IPS-11a (cell line): ENCODE data around the gene MBOAT1.
"Not testable (repeated sequence)": the region's sequence is repeated elsewhere in the genome, so short reads cannot be mapped to it uniquely, and the experiment has no call there.

ENCODE experiments used
- H3K4me3 ChIP-seq: one replicate; pipeline ENCODE4 v1.5.1; 2013; ENCODE audit warnings: low read depth, low read length, control low read depth

The MBOAT1 gene

DNA sequence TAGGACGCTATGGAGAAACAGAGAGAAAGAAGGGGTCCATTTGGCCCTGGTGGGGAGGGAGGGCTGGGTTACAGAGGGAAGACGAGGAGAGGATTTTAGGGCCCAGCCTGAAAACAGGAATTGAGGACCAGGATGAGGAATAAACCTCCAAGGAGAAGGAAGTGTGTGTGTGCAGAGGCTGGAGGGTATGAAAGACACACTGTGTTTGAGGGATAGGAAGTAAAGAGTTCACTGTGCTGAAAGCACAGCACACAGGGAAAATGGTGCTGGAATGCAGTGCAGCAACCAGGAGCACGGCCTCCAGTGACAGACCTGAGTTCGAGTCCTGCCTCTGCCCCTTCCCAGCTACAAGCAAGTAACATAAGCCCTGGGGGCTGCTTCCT, 7.8 kb downstream of the MBOAT1 start:
- no peak overlapping the region for H3K4me3 ChIP-seq

DNA sequence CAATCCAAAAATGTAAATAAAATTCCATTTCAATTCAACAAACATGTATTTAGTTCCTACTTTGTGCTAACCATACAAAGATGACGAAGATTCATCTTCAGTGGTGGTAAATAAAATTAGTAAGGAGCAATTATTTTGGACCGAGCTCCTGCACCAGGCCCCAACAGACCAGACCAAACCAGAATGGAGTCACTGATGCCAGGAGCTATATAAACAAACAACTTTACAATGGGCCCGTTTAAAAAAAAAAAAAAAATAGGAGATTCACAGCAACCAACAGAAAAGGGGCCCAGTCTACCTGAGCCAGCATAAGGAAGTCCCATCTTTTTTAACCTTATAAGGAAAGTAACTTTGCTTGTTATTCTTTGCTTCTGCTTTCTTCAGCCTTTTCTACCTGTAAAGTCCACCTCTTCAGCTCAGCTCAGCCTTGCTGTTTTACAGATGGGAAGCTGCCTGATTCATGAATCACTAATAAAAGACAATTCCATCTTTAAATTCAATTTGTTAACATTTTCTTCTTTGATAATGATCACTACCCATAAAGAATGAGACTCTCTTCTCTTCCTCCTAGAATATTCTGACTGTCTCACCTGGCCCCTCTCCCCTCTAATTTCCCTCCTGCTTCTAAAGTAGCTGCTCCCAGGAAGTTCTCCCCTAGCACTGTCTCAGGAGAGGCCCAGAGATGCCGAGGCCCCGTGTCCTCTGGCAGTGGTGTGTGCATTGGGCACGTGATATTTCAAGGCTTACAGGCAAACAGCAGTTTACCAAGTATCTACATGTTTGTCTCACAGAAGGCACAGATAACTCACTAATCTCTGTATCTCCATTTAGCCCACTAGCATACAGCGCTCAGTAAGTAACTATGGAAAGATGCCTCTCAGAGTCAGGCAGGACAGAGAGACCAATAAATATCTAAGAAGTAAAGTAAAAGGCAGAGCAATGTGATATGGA, 8.4 kb downstream of the MBOAT1 start:
- H3K4me3 ChIP-seq, result no peak overlapping the region

DNA sequence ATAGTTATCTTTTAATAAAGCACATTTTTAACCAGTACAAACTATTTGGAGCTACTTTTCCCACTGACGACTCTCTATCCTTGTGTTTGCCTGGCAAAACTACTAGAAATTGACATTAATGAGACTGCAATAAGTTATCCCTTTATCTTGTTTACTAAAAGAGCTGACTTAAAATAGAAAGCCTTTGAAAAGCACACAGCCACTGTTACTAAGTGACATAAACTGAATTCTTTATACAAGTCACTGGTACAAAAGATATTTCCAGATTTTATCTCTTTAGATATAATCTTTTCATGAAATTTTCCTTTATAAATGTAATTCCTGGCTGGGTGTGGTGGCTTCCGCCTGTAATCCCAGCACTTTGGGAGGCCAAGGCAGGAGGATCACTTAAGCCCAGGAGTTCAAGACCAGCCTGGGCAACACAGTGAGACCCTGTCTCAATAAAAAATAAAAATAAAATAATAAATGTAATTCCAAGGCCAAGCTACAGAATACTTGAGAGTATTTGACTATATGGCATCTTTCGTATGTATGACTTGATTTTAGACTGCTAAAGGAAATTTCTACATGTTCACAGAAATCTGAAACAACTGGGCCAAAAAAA, 9.5 kb downstream of the MBOAT1 start:
- H3K4me3 ChIP-seq, result no peak overlapping the region

DNA sequence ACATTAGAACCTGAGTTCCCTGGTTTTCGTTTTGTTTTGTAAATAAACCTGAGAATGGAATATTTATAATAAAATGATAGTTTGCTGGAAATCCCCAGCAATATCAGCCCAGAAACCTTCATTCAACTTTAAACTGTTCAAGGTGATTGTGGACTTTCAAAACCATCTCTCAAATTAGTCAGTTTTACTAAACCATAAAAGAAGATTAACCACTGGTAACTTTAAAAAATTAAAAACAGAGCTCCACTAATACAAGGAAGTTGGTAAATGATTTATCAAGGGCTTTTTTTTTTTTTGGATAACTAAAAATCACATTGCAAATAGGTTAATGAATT, 10.0 kb downstream of the MBOAT1 start:
- H3K4me3 ChIP-seq, result no peak overlapping the region

DNA sequence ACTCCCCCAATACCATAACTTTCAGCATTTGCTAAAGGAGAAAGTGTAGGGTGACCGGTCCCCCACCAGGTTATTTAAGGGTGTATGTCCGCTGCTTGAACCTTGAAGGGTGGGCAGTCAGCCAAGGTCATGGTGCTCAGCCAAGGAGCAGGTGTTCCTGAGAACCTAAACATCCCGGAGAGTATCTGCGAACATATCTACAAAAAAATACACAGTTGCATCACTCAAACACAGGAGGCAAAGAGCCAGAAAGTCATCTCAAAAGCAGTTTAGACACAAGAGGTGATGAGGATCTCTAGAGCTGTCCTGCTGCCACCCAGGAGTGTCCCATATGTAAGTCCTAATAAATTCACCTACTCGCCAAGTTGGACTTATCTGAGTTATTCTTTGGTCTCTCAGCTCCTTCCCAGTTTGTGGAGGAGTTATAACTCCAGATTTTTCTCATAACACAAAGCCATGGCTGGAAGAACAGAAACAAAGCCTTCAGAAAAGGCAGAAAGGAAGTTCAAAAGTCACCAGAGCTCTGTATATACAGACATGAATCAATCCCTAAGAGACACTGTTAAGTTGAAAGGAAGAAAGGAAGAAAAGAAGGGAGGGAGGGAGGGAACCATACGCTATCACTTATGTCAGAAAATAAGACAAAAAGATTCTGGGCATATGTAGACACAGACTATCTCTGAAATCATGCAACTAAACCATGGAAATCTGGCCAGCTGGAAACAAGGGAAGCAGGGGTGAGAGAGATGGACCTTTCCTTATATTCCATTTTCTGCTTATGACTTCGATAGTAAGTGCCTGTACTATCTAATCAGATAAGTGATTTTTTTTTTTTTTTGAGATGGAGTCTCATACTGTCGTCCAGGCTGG, 11.3 kb downstream of the MBOAT1 start:
- no peak overlapping the region for H3K4me3 ChIP-seq

DNA sequence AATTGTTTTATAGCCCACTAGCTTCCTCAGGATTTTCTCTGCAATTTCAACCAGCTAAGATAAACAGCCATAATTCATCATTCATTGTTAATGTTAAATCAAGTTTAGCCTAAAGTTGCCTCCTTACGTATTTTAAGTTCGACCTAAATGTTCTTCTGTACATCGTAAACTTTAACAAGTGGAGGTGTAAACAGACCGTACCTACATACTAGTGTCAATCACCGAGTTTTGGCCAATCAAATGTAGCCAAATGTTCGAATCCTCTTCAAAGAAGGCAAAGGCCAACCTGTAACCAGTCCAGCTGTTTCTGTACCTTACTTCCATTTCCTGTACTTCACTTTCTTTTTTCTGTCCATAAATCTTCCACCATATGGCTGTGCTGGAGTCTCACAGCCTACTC, 13.5 kb downstream of the MBOAT1 start:
- no peak overlapping the region for H3K4me3 ChIP-seq

DNA sequence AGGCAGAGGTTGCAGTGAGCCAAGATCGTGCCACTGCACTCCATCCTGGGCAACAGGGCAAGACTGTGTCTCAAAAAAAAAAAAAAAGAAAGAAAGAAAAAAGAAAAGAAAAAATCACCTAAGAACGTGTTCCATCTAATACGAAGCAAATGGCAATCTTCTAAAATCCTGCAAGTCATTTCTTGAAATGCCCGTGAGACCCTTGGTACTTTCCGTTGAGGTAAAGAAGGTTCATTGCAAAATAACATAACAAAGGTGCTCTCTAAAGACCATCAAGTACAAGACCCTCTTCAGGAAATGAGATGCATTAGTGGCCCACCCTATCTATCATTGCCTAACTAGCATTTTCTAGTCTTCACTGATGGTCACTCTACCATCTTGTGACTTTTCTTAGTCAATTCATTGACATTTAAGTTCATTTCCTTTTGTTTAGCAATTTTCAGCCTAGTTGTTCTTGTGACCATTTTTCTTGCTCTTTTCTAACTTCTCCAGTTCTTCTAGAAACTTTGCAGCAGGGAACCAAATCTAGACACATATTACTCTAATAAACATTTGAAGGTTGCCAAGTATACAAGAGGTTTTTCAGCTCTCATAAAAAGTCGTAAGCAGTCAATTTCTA, 14.0 kb downstream of the MBOAT1 start:
- H3K4me3 ChIP-seq, result no peak overlapping the region

DNA sequence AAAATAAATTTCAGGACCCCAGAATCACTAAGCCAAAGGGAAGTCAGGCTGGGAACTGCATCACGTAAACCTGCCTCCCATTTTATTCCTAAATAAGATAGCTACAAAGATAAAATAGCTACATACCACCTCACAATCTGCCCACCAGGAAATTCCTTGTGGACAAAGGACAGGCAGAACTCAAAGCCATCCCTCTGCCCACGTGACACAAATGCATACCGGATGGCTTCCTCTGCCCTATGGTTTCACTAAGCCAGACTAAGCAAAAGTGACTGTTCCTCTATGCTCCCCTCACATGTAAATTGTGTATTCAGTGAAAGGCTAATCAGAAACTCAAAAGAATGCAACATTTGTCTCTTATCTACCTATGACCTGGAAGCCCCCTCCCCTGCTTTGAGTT, 15.0 kb downstream of the MBOAT1 start:
- no peak overlapping the region for H3K4me3 ChIP-seq

DNA sequence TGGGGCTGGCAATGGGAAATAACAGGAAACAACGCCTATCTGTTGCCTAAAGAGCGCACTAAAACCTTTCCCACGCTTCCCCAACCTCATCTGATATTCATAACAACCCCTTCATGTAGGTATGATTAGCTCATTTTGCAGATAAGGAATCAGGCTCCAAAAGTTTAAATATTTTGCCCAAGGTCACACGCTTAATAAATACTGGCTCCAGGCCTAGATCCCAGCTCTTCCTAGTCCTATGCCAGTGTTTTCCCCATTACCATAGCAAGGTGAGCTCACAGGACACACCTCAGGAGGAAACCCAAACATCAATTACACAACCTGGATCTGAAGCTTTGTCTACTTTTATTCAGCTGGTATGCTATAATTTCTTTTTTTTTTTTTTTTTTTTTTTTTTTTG, 19.6 kb downstream of the MBOAT1 start:
- H3K4me3 ChIP-seq, result no peak overlapping the region

DNA sequence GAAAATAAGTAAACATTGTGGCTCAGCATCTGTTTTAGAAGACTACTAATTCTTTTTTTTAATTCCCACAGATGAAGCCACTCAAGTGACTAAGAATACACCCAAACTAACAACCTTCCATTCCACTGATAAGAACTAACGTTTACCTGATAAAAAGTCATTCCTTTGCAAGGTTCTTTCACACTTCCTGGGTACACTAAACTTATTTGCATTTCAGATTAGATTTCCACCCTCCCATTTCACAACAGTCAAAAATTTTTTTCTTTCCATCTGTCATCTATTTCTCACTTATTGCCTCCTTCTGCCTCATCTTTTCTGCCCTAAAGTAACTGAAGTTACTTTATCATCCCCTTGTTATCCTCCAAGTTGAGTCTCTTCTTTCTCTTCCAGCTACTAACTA, 20.3 kb downstream of the MBOAT1 start:
- no peak overlapping the region for H3K4me3 ChIP-seq

DNA sequence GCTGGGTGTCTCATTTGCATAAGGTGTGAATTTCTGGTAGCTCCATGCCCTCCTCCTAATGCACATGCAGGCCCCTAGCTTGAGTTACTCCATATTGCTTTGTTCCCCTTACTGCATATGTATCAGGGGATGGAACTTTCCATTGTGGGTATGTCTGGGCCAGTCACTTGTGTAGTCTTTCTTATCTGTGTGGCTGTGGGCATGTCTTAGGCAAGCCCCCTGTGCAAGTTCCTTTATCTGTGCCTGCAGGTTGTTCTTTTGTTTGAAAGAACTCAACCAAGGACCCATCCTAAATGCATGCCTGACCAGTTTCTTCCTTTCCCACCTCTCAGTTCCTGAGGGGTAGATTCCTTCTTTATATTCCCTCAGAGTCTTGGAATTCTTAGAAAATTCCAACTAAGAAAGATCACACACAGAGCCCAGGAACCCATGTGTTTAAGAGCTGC, 23.6 kb downstream of the MBOAT1 start:
- no peak overlapping the region for H3K4me3 ChIP-seq

DNA sequence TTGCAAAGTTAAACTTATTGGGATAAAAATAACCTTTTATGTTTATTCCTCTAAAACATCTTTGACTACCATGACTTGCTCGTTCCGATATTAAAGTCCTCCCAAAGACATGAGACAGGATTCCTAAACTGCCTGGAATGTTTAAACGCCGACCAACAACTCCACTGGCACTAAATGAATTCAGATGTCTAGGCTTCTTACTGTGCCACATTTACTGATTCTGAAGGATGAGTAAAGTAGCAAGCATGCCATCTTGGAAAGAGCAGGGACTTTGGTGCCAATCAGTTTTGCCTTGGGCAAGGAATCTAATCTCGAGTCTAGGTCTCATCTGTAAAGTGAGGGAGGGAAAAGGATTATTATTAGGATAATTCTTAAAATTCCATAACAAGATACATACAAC, 25.3 kb downstream of the MBOAT1 start:
- no peak overlapping the region for H3K4me3 ChIP-seq

DNA sequence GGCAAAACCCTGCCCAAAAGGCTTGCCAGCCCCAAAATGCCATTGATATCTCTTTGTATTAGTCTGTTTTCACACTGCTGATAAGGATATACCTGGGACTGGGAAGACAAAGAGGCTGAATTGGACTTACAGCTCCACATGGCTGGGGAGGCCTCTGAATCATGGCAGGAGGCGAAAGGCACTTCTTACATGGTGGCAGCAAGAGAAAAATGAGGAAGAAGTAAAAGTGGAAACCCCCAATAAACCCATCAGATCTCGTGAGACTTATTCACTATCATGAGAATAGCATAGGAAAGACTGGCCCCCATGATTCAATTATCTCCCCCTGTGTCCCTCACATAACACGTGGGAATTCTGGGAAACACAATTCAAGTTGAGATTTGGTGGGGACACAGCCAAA, 28.6 kb downstream of the MBOAT1 start:
- H3K4me3 ChIP-seq, result no peak overlapping the region

DNA sequence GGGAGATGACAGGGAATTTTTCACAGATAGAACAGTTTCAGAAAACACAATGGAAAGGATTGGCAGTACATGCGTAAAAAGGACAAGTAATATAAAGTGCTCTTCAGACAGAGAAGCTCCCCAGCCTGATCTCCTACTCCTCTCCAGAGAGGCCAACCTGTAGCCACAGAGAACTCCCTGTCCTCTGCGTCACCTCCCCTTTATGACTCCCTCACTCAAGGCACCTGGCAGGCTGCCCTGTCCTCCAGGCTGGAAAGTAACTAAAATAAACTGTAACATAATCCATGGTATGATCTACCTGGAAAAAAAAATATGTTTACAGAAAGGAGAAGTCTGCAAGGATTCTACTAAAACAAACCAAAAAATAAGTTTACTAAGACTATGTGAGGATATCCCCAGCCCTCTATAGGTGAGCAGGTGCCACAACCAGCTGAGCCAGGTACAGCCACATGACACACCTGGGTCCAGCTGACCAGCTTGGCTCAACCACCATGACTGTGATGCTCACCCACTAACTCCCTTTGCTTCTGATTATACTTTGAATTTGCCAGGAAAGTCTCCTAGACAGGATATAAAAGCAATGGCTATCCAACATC, 29.2 kb downstream of the MBOAT1 start:
- no peak overlapping the region for H3K4me3 ChIP-seq

DNA sequence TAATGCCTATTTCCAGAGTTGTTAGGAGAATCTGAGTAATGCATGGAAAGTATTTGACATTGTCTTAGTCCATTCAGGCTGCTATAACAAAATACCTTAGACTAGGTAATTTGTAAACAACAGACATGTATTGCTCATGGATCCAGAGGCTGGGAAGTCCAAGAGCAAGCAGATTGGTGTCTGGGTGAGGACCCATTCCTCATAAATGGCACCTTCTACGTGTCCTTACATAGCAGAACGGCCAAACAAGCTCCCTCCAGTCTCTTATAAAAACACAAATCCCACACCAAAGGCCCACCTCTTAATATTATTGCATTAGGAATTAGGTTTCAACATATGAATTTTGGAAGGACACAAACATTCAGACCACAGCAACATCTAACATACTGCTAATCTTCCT, 30.2 kb downstream of the MBOAT1 start:
- H3K4me3 ChIP-seq, result no peak overlapping the region

DNA sequence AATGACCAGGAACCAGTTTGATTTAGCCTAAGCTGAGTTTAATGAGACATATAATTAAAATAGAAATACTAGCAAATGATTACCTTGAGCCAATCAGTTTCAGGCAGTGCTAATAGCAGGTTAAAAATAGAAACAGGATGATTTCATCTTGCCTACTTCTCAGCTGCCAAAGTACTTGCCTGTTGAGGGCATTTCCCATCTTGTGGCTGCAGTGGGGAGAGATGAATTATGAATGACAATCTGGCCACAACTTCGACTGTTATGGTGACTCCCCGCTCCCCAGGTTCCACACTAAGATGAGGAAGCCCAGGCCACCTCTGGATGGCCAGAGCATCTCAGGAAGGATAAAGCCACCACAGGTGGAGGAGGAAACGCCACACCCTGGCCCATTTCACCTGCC, 31.3 kb downstream of the MBOAT1 start:
- H3K4me3 ChIP-seq, result no peak overlapping the region

DNA sequence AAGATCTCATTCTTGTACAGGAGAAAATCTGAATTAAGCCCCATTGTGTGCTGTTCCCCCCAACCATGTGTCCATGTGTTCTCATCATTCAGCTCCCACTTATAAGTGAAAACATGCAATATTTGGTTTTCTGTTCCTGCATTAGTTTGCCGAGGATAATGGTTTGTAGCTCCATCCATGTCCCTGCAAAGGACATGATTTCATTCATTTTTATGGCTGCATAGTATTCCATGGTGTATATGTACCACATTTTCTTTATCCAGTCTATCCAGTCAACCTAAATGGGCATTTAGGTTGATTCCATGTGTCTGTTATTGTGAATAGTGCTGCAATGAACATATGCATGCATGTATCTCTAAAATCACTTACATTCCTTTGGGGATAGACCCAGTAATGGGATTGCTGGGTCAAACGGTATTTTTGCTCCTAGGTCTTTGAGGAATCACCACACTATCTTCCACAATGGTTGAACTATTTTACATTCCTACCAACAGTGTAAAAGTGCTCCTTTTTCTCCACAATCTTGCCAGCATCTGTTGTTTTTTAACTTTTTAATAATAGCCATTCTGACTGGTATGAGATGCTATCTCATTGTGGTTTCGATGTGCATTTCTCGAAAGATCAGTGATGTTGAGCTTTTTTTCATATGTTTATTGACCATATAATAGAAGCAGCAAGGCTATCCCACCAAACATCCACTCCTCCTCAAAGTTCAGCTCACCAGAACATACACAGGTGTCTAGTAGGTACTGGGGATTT, 32.8 kb downstream of the MBOAT1 start:
- not testable (repeated sequence) for H3K4me3 ChIP-seq

DNA sequence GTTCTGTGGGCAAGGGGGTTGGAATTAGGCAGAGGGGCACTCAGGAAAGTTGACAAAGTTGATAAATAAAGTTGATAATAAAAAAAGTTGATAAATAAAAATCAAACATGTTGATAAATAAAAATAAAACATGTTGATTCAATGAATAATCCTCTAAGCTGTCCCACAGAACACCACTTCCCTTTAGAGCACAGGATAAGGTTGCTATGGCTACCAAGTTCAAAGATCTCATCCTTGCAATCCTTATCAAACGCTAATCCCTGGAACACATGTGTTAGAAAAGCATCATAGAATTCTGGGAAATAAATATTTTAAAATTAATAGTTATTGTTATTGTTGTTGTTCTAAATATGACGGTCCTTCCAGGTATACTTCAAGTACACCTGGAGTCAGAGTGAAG, 33.9 kb downstream of the MBOAT1 start:
- H3K4me3 ChIP-seq, result no peak overlapping the region

DNA sequence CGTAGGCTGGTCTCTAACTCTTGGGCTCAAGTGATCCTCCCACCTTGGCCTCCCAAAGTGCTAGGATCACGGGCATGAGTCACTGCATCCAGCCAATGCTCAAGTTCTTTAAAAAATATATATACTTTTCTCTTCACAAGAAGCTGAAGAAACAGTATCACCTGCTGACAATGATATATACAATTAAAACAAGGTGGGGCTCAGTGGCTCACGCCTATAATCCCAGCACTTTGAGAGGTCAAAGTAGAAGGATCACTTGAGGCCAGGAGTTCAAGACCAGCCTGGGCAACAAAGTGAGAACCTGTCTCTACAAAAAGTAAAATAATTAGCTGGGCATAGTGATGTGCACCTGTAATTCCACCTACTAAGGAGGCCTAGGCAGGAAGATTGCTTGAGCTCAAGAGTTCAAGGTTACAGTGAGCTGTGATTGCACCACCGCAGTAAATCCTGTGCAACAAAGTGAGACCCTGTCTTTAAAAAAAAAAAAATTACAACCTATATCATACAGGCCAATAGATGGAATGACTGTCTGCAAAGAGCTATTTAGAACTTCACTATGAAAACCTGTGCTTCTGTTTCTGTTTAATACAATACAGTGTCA, 36.4 kb downstream of the MBOAT1 start:
- no peak overlapping the region for H3K4me3 ChIP-seq
